Mucosa of stomach (tissue), 1 donor: ENCODE measurements around the gene HMGN5.
A peak's percentile ranks its signal among the peaks of the same experiment; 100 is the strongest.

Experiments used
- H3K27me3 ChIP-seq: one replicate; pipeline ENCODE4 v1.7.0; 2013; ENCODE audit warnings: mild to moderate bottlenecking, low read length; ENCODE audit not compliant: control insufficient read depth, insufficient read depth
- H3K36me3 ChIP-seq: one replicate; pipeline ENCODE4 v1.7.0; 2013; ENCODE audit warnings: low read length; ENCODE audit not compliant: control insufficient read depth, insufficient read depth
- H3K4me1 ChIP-seq: one replicate; pipeline ENCODE4 v1.7.0; 2013; ENCODE audit warnings: mild to moderate bottlenecking, low read length; ENCODE audit not compliant: control insufficient read depth, insufficient read depth
- H3K4me3 ChIP-seq: one replicate; pipeline ENCODE4 v1.7.0; 2013; ENCODE audit warnings: low read length
- H3K9ac ChIP-seq: one replicate; pipeline ENCODE4 v1.7.0; 2013; ENCODE audit warnings: mild to moderate bottlenecking, low read length, moderate library complexity
- H3K9me3 ChIP-seq: one replicate; pipeline ENCODE4 v1.7.0; 2013; ENCODE audit warnings: mild to moderate bottlenecking, low read length, moderate library complexity; ENCODE audit not compliant: control insufficient read depth
- donor health status: Pancreatic carcinoma.

HMGN5 gene

GRCh38 chrX:81205551-81205950 lies 3.8 kb upstream of the HMGN5 start:
- Histone ChIP-seq H3K9me3 (no peaks in the 10 kb centered on the region), H3K4me1 (no peaks in the 10 kb centered on the region), H3K27me3 (no peaks in the 10 kb centered on the region), H3K4me3 (no peak overlapping the region), H3K36me3 (no peaks in the 10 kb centered on the region), H3K9ac (no peak overlapping the region)

GRCh38 chrX:81202943-81203342 lies 1.2 kb upstream of the HMGN5 start:
- H3K9me3 ChIP-seq, result no peaks in the 10 kb centered on the region
- H3K9ac ChIP-seq, result peak overlapping the region; percentile 81
- H3K27me3 ChIP-seq, result no peaks in the 10 kb centered on the region
- H3K4me3 ChIP-seq, result no peak overlapping the region
- no peaks in the 10 kb centered on the region for H3K4me1 ChIP-seq
- no peaks in the 10 kb centered on the region for H3K36me3 ChIP-seq

GRCh38 chrX:81202456-81202819 lies 725 bp upstream of the HMGN5 start:
- peak overlapping the region; percentile 81 for H3K9ac ChIP-seq
- no peaks in the 10 kb centered on the region for H3K27me3 ChIP-seq
- H3K9me3 ChIP-seq, result no peaks in the 10 kb centered on the region
- H3K4me1 ChIP-seq, result no peaks in the 10 kb centered on the region
- H3K4me3 ChIP-seq, result peak overlapping the region; percentile 77
- H3K36me3 ChIP-seq, result no peaks in the 10 kb centered on the region

- H3K36me3 ChIP-seq, result no peaks in the 10 kb centered on the region
- H3K4me3 ChIP-seq, result no peak overlapping the region
- no peaks in the 10 kb centered on the region for H3K4me1 ChIP-seq
- H3K27me3 ChIP-seq, result no peaks in the 10 kb centered on the region
- no peaks in the 10 kb centered on the region for H3K9me3 ChIP-seq
- peak overlapping the region; percentile 81 for H3K9ac ChIP-seq
Observed at GRCh38 chrX:81201071-81201470, 642 bp downstream of the HMGN5 start.

GRCh38 chrX:81195712-81196111 lies 6.0 kb downstream of the HMGN5 start:
- Histone ChIP-seq H3K4me3 (no peak overlapping the region), H3K9me3 (no peaks in the 10 kb centered on the region), H3K36me3 (no peaks in the 10 kb centered on the region), H3K4me1 (no peaks in the 10 kb centered on the region), H3K9ac (no peak overlapping the region), H3K27me3 (no peaks in the 10 kb centered on the region)

- no peaks in the 10 kb centered on the region for H3K36me3 ChIP-seq
- H3K4me3 ChIP-seq, result no peak overlapping the region
- H3K9me3 ChIP-seq, result no peaks in the 10 kb centered on the region
Observed at GRCh38 chrX:81195259-81195658, 6.5 kb downstream of the HMGN5 start.

GRCh38 chrX:81174286-81174685 lies 27.4 kb downstream of the HMGN5 start:
- Histone ChIP-seq H3K36me3 (no peaks in the 10 kb centered on the region), H3K9me3 (no peaks in the 10 kb centered on the region), H3K9ac (no peak overlapping the region), H3K4me3 (no peak overlapping the region), H3K4me1 (no peaks in the 10 kb centered on the region), H3K27me3 (no peaks in the 10 kb centered on the region)

More at GRCh38 chrX:81195259-81195658, 6.5 kb downstream of the HMGN5 start:
- Histone ChIP-seq H3K9ac (no peak overlapping the region), H3K4me1 (no peaks in the 10 kb centered on the region), H3K27me3 (no peaks in the 10 kb centered on the region)

GRCh38 chrX:81168391-81168790 lies 33.3 kb downstream of the HMGN5 start:
- Histone ChIP-seq H3K4me1 (no peaks in the 10 kb centered on the region), H3K9ac (no peak overlapping the region), H3K9me3 (no peaks in the 10 kb centered on the region), H3K36me3 (no peaks in the 10 kb centered on the region), H3K27me3 (no peaks in the 10 kb centered on the region), H3K4me3 (no peak overlapping the region)

- Histone ChIP-seq H3K9me3 (no peaks in the 10 kb centered on the region), H3K9ac (peak overlapping the region; percentile 57), H3K27me3 (no peaks in the 10 kb centered on the region), H3K4me3 (peak overlapping the region; percentile 58), H3K36me3 (no peaks in the 10 kb centered on the region), H3K4me1 (no peaks in the 10 kb centered on the region)
Observed at GRCh38 chrX:81121513-81122363, 80.0 kb downstream of the HMGN5 start.

GRCh38 chrX:81120936-81121371 lies 80.8 kb downstream of the HMGN5 start:
- Histone ChIP-seq H3K4me3 (peak overlapping the region; percentile 58), H3K27me3 (no peaks in the 10 kb centered on the region), H3K36me3 (no peaks in the 10 kb centered on the region), H3K9me3 (no peaks in the 10 kb centered on the region), H3K4me1 (no peaks in the 10 kb centered on the region), H3K9ac (peak overlapping the region; percentile 57)

GRCh38 chrX:81120258-81120935 lies 81.3 kb downstream of the HMGN5 start:
- H3K9me3 ChIP-seq, result no peaks in the 10 kb centered on the region
- peak overlapping the region; percentile 58 for H3K4me3 ChIP-seq
- no peaks in the 10 kb centered on the region for H3K36me3 ChIP-seq
- peak overlapping the region; percentile 57 for H3K9ac ChIP-seq
- no peaks in the 10 kb centered on the region for H3K27me3 ChIP-seq
- H3K4me1 ChIP-seq, result no peaks in the 10 kb centered on the region

- Histone ChIP-seq H3K27me3 (no peaks in the 10 kb centered on the region), H3K4me3 (no peak overlapping the region), H3K9ac (no peak overlapping the region), H3K9me3 (no peaks in the 10 kb centered on the region), H3K36me3 (no peaks in the 10 kb centered on the region), H3K4me1 (no peaks in the 10 kb centered on the region)
Observed at GRCh38 chrX:81114757-81115156, 87.0 kb downstream of the HMGN5 start.
